ENCODE results near the gene CHRNA10. TPM values are rescaled to one million over a fixed set of nuclear protein-coding genes. Genes with fewer than 3 reads are reported as not detected.

Gene CHRNA10
- total and polyA plus RNA-seq, 4 donors = 0.71 to 2.9 (median 1.6) TPM

GRCh38 chr11:3709977-3710376 is 38.8 kb upstream of the CHRNA10 start:
- H3K27me3 ChIP-seq (ENCODE audit: control insufficient read depth in 3 of 3, insufficient read depth in 3 of 3, low read length in 2 of 3) = no peaks in the 10 kb centered on the region
- H3K36me3 ChIP-seq (ENCODE audit: control insufficient read depth in 4 of 4, insufficient read depth in 4 of 4, low read length in 4 of 4) = peaks cover 20 to 43% (median 41%) of the 10 kb centered on the region in 4 donors
- H3K4me3 ChIP-seq = no peak overlapping the region
- no peak overlapping the region for H3K27ac ChIP-seq (ENCODE audit: low read depth in 1 of 2, low read length in 1 of 2)
- WGBS, 2 donors = 39 to 63% methylated on average over 1 of the region's 1 CpG
- TF ChIP-seq CTCF (IDR thresholded peaks at IDR 0.05; ENCODE audit: control extremely low read depth, extremely low read depth) = no peak
- DNase-seq = no peak
- H3K4me1 ChIP-seq (ENCODE audit: control insufficient read depth in 5 of 5, insufficient read depth in 5 of 5, low read length in 5 of 5) = peaks cover 0 to 2% (median 0%) of the 10 kb centered on the region in 5 donors
- no peak for ATAC-seq (ENCODE audit: insufficient read depth, low FRiP score)
- H3K9ac ChIP-seq (ENCODE audit: insufficient read depth in 1 of 2, low read length in 2 of 2) = no peak overlapping the region
- no peaks in the 10 kb centered on the region for H3K9me3 ChIP-seq (ENCODE audit: control insufficient read depth in 4 of 4, insufficient read depth in 3 of 4, low read length in 3 of 4)

GRCh38 chr11:3707176-3707575 is 36.0 kb upstream of the CHRNA10 start:
- Histone ChIP-seq H3K4me3 (no peak overlapping the region), H3K4me1 (ENCODE audit: control insufficient read depth in 5 of 5, insufficient read depth in 5 of 5, low read length in 5 of 5) (peaks cover 0 to 2% (median 0%) of the 10 kb centered on the region in 5 donors), H3K27me3 (ENCODE audit: control insufficient read depth in 3 of 3, insufficient read depth in 3 of 3, low read length in 2 of 3) (no peaks in the 10 kb centered on the region), H3K9ac (ENCODE audit: insufficient read depth in 1 of 2, low read length in 2 of 2) (no peak overlapping the region), H3K36me3 (ENCODE audit: control insufficient read depth in 4 of 4, insufficient read depth in 4 of 4, low read length in 4 of 4) (peaks cover 24 to 40% (median 33%) of the 10 kb centered on the region in 4 donors), H3K27ac (ENCODE audit: low read depth in 1 of 2, low read length in 1 of 2) (no peak overlapping the region), H3K9me3 (ENCODE audit: control insufficient read depth in 4 of 4, insufficient read depth in 3 of 4, low read length in 3 of 4) (no peaks in the 10 kb centered on the region)
- 90 to 94% methylated on average over 2 of the region's 2 CpGs for WGBS, 2 donors
- ATAC-seq (ENCODE audit: insufficient read depth, low FRiP score) (no peak), DNase-seq (no peak)
- TF ChIP-seq CTCF (IDR thresholded peaks at IDR 0.05; ENCODE audit: control extremely low read depth, extremely low read depth) = no peak

GRCh38 chr11:3703383-3703782 is 32.2 kb upstream of the CHRNA10 start:
- Histone ChIP-seq H3K36me3 (ENCODE audit: control insufficient read depth in 4 of 4, insufficient read depth in 4 of 4, low read length in 4 of 4) (peaks cover 30 to 41% (median 31%) of the 10 kb centered on the region in 4 donors), H3K4me1 (ENCODE audit: control insufficient read depth in 5 of 5, insufficient read depth in 5 of 5, low read length in 5 of 5) (no peaks in the 10 kb centered on the region), H3K9ac (ENCODE audit: insufficient read depth in 1 of 2, low read length in 2 of 2) (no peak overlapping the region), H3K27ac (ENCODE audit: low read depth in 1 of 2, low read length in 1 of 2) (no peak overlapping the region), H3K27me3 (ENCODE audit: control insufficient read depth in 3 of 3, insufficient read depth in 3 of 3, low read length in 2 of 3) (no peaks in the 10 kb centered on the region), H3K9me3 (ENCODE audit: control insufficient read depth in 4 of 4, insufficient read depth in 3 of 4, low read length in 3 of 4) (no peaks in the 10 kb centered on the region), H3K4me3 (no peak overlapping the region)
- WGBS, 2 donors = 92 to 94% methylated on average over 3 of the region's 3 CpGs
- ATAC-seq (ENCODE audit: insufficient read depth, low FRiP score) (no peak), DNase-seq (no peak)
- TF ChIP-seq CTCF (IDR thresholded peaks at IDR 0.05; ENCODE audit: control extremely low read depth, extremely low read depth) = no peak

- 93 to 96% methylated on average over 2 of the region's 2 CpGs for WGBS, 2 donors
- Histone ChIP-seq H3K4me1 (ENCODE audit: control insufficient read depth in 5 of 5, insufficient read depth in 5 of 5, low read length in 5 of 5) (no peaks in the 10 kb centered on the region), H3K27ac (ENCODE audit: low read depth in 1 of 2, low read length in 1 of 2) (no peak overlapping the region), H3K9me3 (ENCODE audit: control insufficient read depth in 4 of 4, insufficient read depth in 3 of 4, low read length in 3 of 4) (no peaks in the 10 kb centered on the region), H3K36me3 (ENCODE audit: control insufficient read depth in 4 of 4, insufficient read depth in 4 of 4, low read length in 4 of 4) (peaks cover 27 to 51% (median 36%) of the 10 kb centered on the region in 4 donors), H3K4me3 (no peak overlapping the region), H3K27me3 (ENCODE audit: control insufficient read depth in 3 of 3, insufficient read depth in 3 of 3, low read length in 2 of 3) (no peaks in the 10 kb centered on the region), H3K9ac (ENCODE audit: insufficient read depth in 1 of 2, low read length in 2 of 2) (no peak overlapping the region)
- DNase-seq = no peak
- TF ChIP-seq CTCF (IDR thresholded peaks at IDR 0.05; ENCODE audit: control extremely low read depth, extremely low read depth) = no peak
- no peak for ATAC-seq (ENCODE audit: insufficient read depth, low FRiP score)
These were observed 29.7 kb upstream of the CHRNA10 start for GRCh38 chr11:3700910-3701309.
